ENCODE measurements around the gene PPM1A.

The PPM1A gene

GRCh38 chr14:60245380-60246177 lies 3.4 kb upstream of the PPM1A start:
- Mint-ChIP-seq H3K4me3 (peak overlapping the region in 1 of 2 donors; percentile 14), H3K9me3 (no peaks in the 10 kb centered on the region), H3K4me1 (peaks cover 34% of the 10 kb centered on the region), H3K27me3 (no peaks in the 10 kb centered on the region), H3K27ac (no peak overlapping the region)
- DNase-seq = peak in 1 of 2 donors; percentile 40
- no peak for ATAC-seq

GRCh38 chr14:60247994-60248696 lies 876 bp upstream of the PPM1A start:
- Mint-ChIP-seq H3K9me3 (no peaks in the 10 kb centered on the region), H3K4me1 (peaks cover 54% of the 10 kb centered on the region), H3K27ac (peak overlapping the region; percentile 99 to 100), H3K4me3 (peak overlapping the region; percentile 92 to 97), H3K27me3 (no peaks in the 10 kb centered on the region)
- DNase-seq = peak; percentile 70 to 85
- ATAC-seq = peak; percentile 79

- Mint-ChIP-seq H3K9me3 (no peaks in the 10 kb centered on the region), H3K27ac (peak overlapping the region; percentile 38 to 99), H3K4me3 (peak overlapping the region; percentile 92 to 97), H3K4me1 (peaks cover 61% of the 10 kb centered on the region), H3K27me3 (no peaks in the 10 kb centered on the region)
- DNase-seq = peak; percentile 17 to 66
- peak; percentile 54 for ATAC-seq
Measured at GRCh38 chr14:60249321-60250256, 568 bp downstream of the PPM1A start.

- H3K4me1 Mint-ChIP-seq = peaks cover 60% of the 10 kb centered on the region
- peak overlapping the region in 1 of 2 donors; percentile 38 for H3K27ac Mint-ChIP-seq
- H3K4me3 Mint-ChIP-seq = peak overlapping the region; percentile 76 to 85
- no peaks in the 10 kb centered on the region for H3K27me3 Mint-ChIP-seq
- H3K9me3 Mint-ChIP-seq = no peaks in the 10 kb centered on the region
- ATAC-seq (no peak), DNase-seq (no peak)
Measured at GRCh38 chr14:60250257-60251035, 1.4 kb downstream of the PPM1A start.

GRCh38 chr14:60251877-60252276 lies 2.9 kb downstream of the PPM1A start:
- no peak for ATAC-seq
- no peak overlapping the region for H3K27ac Mint-ChIP-seq
- H3K4me1 Mint-ChIP-seq = peaks cover 52% of the 10 kb centered on the region
- no peak for DNase-seq
- H3K27me3 Mint-ChIP-seq = no peaks in the 10 kb centered on the region
- H3K4me3 Mint-ChIP-seq = peak overlapping the region; percentile 36 to 43
- no peaks in the 10 kb centered on the region for H3K9me3 Mint-ChIP-seq

- peaks cover 46% of the 10 kb centered on the region for H3K4me1 Mint-ChIP-seq
Measured at GRCh38 chr14:60252630-60253029, 3.6 kb downstream of the PPM1A start.

GRCh38 chr14:60253649-60254048 lies 4.6 kb downstream of the PPM1A start:
- no peak for ATAC-seq
- DNase-seq = no peak
- no peak overlapping the region for H3K27ac Mint-ChIP-seq
- peaks cover 38% of the 10 kb centered on the region for H3K4me1 Mint-ChIP-seq
- no peaks in the 10 kb centered on the region for H3K27me3 Mint-ChIP-seq
- H3K9me3 Mint-ChIP-seq = no peaks in the 10 kb centered on the region
- H3K4me3 Mint-ChIP-seq = no peak overlapping the region

More at GRCh38 chr14:60252630-60253029, 3.6 kb downstream of the PPM1A start:
- peak overlapping the region in 1 of 2 donors; percentile 18 for H3K4me3 Mint-ChIP-seq
- no peak overlapping the region for H3K27ac Mint-ChIP-seq
- ATAC-seq (no peak), DNase-seq (no peak)
- no peaks in the 10 kb centered on the region for H3K9me3 Mint-ChIP-seq
- no peaks in the 10 kb centered on the region for H3K27me3 Mint-ChIP-seq

GRCh38 chr14:60254176-60254575 lies 5.2 kb downstream of the PPM1A start:
- Mint-ChIP-seq H3K9me3 (no peaks in the 10 kb centered on the region), H3K27ac (no peak overlapping the region), H3K27me3 (no peaks in the 10 kb centered on the region), H3K4me3 (no peak overlapping the region), H3K4me1 (peaks cover 43% of the 10 kb centered on the region)
- no peak for ATAC-seq
- no peak for DNase-seq

GRCh38 chr14:60257865-60258264 lies 8.8 kb downstream of the PPM1A start:
- ATAC-seq (no peak), DNase-seq (no peak)
- Mint-ChIP-seq H3K27me3 (no peaks in the 10 kb centered on the region), H3K27ac (no peak overlapping the region), H3K9me3 (no peaks in the 10 kb centered on the region), H3K4me3 (no peak overlapping the region), H3K4me1 (peaks cover 33% of the 10 kb centered on the region)

- H3K4me1 Mint-ChIP-seq = peaks cover 22% of the 10 kb centered on the region
- no peak overlapping the region for H3K27ac Mint-ChIP-seq
- H3K4me3 Mint-ChIP-seq = no peak overlapping the region
- H3K27me3 Mint-ChIP-seq = no peaks in the 10 kb centered on the region
- DNase-seq (no peak), ATAC-seq (no peak)
- peaks cover 0 to 10% of the 10 kb centered on the region in 2 donors for H3K9me3 Mint-ChIP-seq
Measured at GRCh38 chr14:60265163-60265562, 16.1 kb downstream of the PPM1A start.

GRCh38 chr14:60266021-60266937 lies 17.3 kb downstream of the PPM1A start:
- no peak overlapping the region for H3K4me3 Mint-ChIP-seq
- H3K9me3 Mint-ChIP-seq = peaks cover 0 to 10% of the 10 kb centered on the region in 2 donors
- H3K27ac Mint-ChIP-seq = no peak overlapping the region
- no peak for DNase-seq
- no peak for ATAC-seq
- no peaks in the 10 kb centered on the region for H3K27me3 Mint-ChIP-seq
- peaks cover 21% of the 10 kb centered on the region for H3K4me1 Mint-ChIP-seq

GRCh38 chr14:60272177-60272576 lies 23.2 kb downstream of the PPM1A start:
- DNase-seq = no peak
- no peak for ATAC-seq
- Mint-ChIP-seq H3K4me1 (peaks cover 44% of the 10 kb centered on the region), H3K4me3 (no peak overlapping the region), H3K27me3 (no peaks in the 10 kb centered on the region), H3K27ac (no peak overlapping the region), H3K9me3 (no peaks in the 10 kb centered on the region)

GRCh38 chr14:60273956-60274355 lies 24.9 kb downstream of the PPM1A start:
- Mint-ChIP-seq H3K4me3 (no peak overlapping the region), H3K27ac (no peak overlapping the region), H3K9me3 (no peaks in the 10 kb centered on the region), H3K4me1 (peaks cover 44% of the 10 kb centered on the region), H3K27me3 (no peaks in the 10 kb centered on the region)
- DNase-seq = no peak
- no peak for ATAC-seq

- Mint-ChIP-seq H3K4me1 (peaks cover 44% of the 10 kb centered on the region), H3K4me3 (no peak overlapping the region), H3K27me3 (no peaks in the 10 kb centered on the region), H3K9me3 (no peaks in the 10 kb centered on the region), H3K27ac (no peak overlapping the region)
- ATAC-seq (no peak), DNase-seq (no peak)
Measured at GRCh38 chr14:60274448-60274847, 25.4 kb downstream of the PPM1A start.
